Activated naive CD4-positive, alpha-beta T cell treated with anti-CD3 and anti-CD28 coated beads for 36 hours (primary cell): Measurements from ENCODE around the gene GTPBP4. TPM values are rescaled to one million over a fixed set of nuclear protein-coding genes. Genes with fewer than 3 reads are reported as not detected.

Experiments
- CTCF ChIA-PET: fragments of 350-600 bp; sonication (Branson Sonifier 250); formaldehyde crosslinking; loops from one replicate; lab custom pipeline; 2021; ENCODE audit warnings: antibody characterized with exemption; lab: Charles Lee
- DNase-seq: peaks from one replicate; pipeline ENCODE4 v3.0.0-alpha.2; 2020
- H3K27ac Mint-ChIP-seq: one replicate; pipeline ENCODE4 v1.8.0; 2021; ENCODE audit warnings: mild to moderate bottlenecking, mixed read lengths
- H3K27me3 Mint-ChIP-seq: one replicate; pipeline ENCODE4 v1.8.0; 2021; ENCODE audit warnings: low read depth, mixed read lengths
- H3K36me3 Mint-ChIP-seq: one replicate; pipeline ENCODE4 v1.8.0; 2021; ENCODE audit warnings: low read depth, mixed read lengths
- H3K4me1 Mint-ChIP-seq: one replicate; pipeline ENCODE4 v1.8.0; 2021; ENCODE audit warnings: low read depth, mixed read lengths
- H3K4me3 Mint-ChIP-seq: one replicate; pipeline ENCODE4 v1.8.0; 2021; ENCODE audit warnings: mild to moderate bottlenecking, moderate library complexity, mixed read lengths
- H3K9me3 Mint-ChIP-seq: one replicate; pipeline ENCODE4 v1.8.0; 2021; ENCODE audit warnings: mixed read lengths
- intact Hi-C: fragments of 100-400 bp; cut with micrococcal nuclease; formaldehyde crosslinking; loops from one replicate; pipeline ENCODE4 v1.15.1; 2023
- total RNA-seq, 2 experiments: library from RNA; stranded (reverse); gene quantifications; one replicate each; pipeline ENCODE4 v1.2.3, GENCODE V29; 2021

The GTPBP4 gene
- total RNA-seq, 2 experiments from 2014 or later: 98.3 to 98.9 TPM

- no peak for DNase-seq
- no peak overlapping the region for H3K4me3 Mint-ChIP-seq
- intact Hi-C loops: no loop called here
- H3K4me1 Mint-ChIP-seq: no peaks in the 10 kb centered on the region
- H3K36me3 Mint-ChIP-seq: no peaks in the 10 kb centered on the region
- CTCF ChIA-PET: no interaction called here
- H3K9me3 Mint-ChIP-seq: no peaks in the 10 kb centered on the region
- H3K27ac Mint-ChIP-seq: no peak overlapping the region
- H3K27me3 Mint-ChIP-seq: no peaks in the 10 kb centered on the region
Measured at GRCh38 chr10:955127-955819, 33.0 kb upstream of the GTPBP4 start.

DNA sequence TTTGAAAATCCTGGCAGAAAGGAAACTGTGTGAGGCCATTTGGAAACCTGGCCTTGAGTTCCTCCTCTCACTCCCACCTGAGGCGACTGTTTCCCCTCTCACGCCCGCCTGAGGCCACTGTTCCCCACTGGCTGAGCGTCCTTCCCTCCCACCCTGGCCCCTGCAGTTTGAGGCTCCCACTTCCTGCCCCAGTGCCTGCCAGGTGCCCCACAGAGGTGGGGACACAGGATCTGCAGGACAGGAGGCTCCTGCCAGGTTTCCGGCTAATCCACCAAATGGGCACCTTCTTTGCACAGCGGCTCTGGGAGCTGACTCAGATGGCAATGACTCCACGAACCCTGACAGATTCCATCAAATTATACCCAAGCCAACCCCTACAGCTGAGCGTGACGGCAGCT lies 32.4 kb upstream of the GTPBP4 start:
- no peaks in the 10 kb centered on the region for H3K4me1 Mint-ChIP-seq
- no peaks in the 10 kb centered on the region for H3K27me3 Mint-ChIP-seq
- CTCF ChIA-PET: no interaction called here

GRCh38 chr10:958106-958505 lies 30.1 kb upstream of the GTPBP4 start:
- DNase-seq: no peak
- H3K36me3 Mint-ChIP-seq: no peaks in the 10 kb centered on the region
- intact Hi-C loops: no loop called here
- no peaks in the 10 kb centered on the region for H3K9me3 Mint-ChIP-seq
- no peaks in the 10 kb centered on the region for H3K27me3 Mint-ChIP-seq
- no peak overlapping the region for H3K4me3 Mint-ChIP-seq
- CTCF ChIA-PET: no interaction called here
- no peaks in the 10 kb centered on the region for H3K4me1 Mint-ChIP-seq
- no peak overlapping the region for H3K27ac Mint-ChIP-seq

More for the DNA sequence above, 32.4 kb upstream of the GTPBP4 start:
- Mint-ChIP-seq H3K27ac (no peak overlapping the region), H3K36me3 (no peaks in the 10 kb centered on the region), H3K9me3 (no peaks in the 10 kb centered on the region), H3K4me3 (no peak overlapping the region)
- intact Hi-C loops: no loop called here
- no peak for DNase-seq

DNA sequence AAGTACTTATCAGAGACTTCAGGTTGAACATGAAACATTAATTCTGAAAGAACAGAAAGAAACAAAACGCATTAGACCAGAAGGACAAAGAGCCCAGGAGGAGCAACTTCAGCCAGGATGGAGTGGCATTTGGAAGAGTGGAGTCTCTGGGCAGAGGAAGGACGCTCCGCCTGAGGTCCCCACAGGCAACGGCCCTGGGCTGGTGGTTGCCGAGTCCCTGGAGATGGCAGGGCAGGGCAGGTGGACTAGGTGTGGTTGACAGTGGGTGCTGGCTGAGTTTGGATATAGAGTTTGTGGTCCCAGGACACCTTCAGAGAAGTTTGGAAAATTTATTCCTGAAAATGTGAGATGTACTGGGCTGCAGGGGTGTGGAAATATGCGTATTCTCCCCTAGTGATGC lies 29.4 kb upstream of the GTPBP4 start:
- intact Hi-C loops: no loop called here
- Mint-ChIP-seq H3K36me3 (no peaks in the 10 kb centered on the region), H3K4me3 (no peak overlapping the region), H3K4me1 (no peaks in the 10 kb centered on the region), H3K27me3 (no peaks in the 10 kb centered on the region), H3K27ac (no peak overlapping the region), H3K9me3 (no peaks in the 10 kb centered on the region)
- DNase-seq: no peak
- CTCF ChIA-PET: no interaction called here

DNA sequence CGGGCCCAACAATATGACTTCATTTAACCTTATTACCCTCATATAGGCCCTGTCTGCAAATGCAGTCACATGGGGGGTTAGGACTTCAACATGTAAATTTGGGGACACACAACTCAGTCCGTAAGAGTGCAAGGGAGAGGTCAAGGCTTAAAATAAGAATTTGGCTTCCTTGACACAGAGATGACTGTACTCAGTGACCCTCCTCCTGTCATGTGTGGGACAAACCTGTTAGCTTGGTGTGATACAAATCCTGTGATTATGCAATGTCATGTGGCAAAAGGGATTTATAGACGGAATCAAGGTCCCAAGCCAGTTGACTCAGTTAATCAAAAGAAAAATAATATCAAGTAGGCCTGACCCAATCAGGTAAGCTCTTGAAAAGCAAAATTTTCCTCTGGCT lies 25.9 kb upstream of the GTPBP4 start:
- CTCF ChIA-PET: interaction anchor here (1.0 kb wide), 1 partner anchor 23 kb away, joined by 3 read pairs; no protein-coding TSS in a partner anchor
- intact Hi-C loops: no loop called here

DNA sequence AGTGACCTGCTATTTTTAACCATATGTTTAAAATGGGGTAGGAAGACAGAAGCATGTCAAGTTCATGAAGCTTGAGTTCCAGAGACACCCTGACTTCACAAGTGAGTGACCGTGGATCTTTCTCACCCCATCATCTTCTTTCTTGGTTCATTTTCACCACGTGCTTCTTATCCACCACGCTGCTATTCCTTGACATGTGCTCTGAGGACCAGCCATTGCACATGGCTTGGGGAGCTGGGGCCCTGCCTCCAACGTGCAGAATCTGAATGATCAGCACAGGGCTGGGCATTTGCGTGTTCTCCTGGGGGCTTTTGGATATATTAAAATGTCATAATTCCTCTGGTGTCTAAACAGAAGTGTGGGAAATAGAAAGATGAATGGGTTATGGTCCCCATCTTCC lies 25.0 kb upstream of the GTPBP4 start:
- Mint-ChIP-seq H3K27ac (no peak overlapping the region), H3K4me1 (peaks cover 7% of the 10 kb centered on the region), H3K9me3 (no peaks in the 10 kb centered on the region), H3K4me3 (no peak overlapping the region), H3K36me3 (no peaks in the 10 kb centered on the region), H3K27me3 (no peaks in the 10 kb centered on the region)
- no peak for DNase-seq
- intact Hi-C loops: no loop called here
- CTCF ChIA-PET: interaction anchor here (1.0 kb wide), 1 partner anchor 23 kb away, joined by 3 read pairs; no protein-coding TSS in a partner anchor

More for the DNA sequence above, 25.9 kb upstream of the GTPBP4 start:
- Mint-ChIP-seq H3K4me1 (peaks cover 5% of the 10 kb centered on the region), H3K27me3 (no peaks in the 10 kb centered on the region), H3K9me3 (no peaks in the 10 kb centered on the region), H3K4me3 (no peak overlapping the region), H3K36me3 (no peaks in the 10 kb centered on the region), H3K27ac (no peak overlapping the region)
- no peak for DNase-seq

DNA sequence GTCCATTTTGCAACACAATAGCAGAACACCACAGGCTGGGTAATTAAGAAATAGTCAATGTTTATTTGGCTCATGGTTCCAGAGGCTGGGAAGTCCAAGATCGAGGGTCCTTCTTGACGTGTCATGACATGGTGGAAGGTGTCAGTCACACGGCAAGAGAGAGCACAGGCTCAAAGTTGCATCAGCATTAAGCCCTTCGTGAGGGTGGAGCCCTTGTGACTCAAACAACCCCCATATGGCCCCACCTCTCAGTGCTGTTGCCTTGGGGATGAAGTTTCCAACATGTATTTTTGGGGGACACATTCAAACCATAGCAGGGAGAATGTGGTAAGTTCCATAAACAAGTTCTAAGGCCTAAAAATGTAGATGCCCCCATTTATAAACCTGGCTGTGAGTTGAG lies 24.6 kb upstream of the GTPBP4 start:
- Mint-ChIP-seq H3K4me3 (no peak overlapping the region), H3K27me3 (peaks cover 3% of the 10 kb centered on the region), H3K27ac (no peak overlapping the region), H3K9me3 (no peaks in the 10 kb centered on the region), H3K36me3 (no peaks in the 10 kb centered on the region), H3K4me1 (peaks cover 7% of the 10 kb centered on the region)
- no peak for DNase-seq
- CTCF ChIA-PET: no interaction called here
- intact Hi-C loops: no loop called here

GRCh38 chr10:964321-964987 lies 23.8 kb upstream of the GTPBP4 start:
- H3K27ac Mint-ChIP-seq: no peak overlapping the region
- H3K27me3 Mint-ChIP-seq: peaks cover 9% of the 10 kb centered on the region
- DNase-seq: no peak
- intact Hi-C loops: no loop called here
- H3K36me3 Mint-ChIP-seq: no peaks in the 10 kb centered on the region
- CTCF ChIA-PET: no interaction called here
- H3K4me3 Mint-ChIP-seq: no peak overlapping the region
- peaks cover 7% of the 10 kb centered on the region for H3K4me1 Mint-ChIP-seq
- H3K9me3 Mint-ChIP-seq: no peaks in the 10 kb centered on the region

- no peak overlapping the region for H3K4me3 Mint-ChIP-seq
- no peak overlapping the region for H3K27ac Mint-ChIP-seq
- no peak for DNase-seq
- H3K9me3 Mint-ChIP-seq: no peaks in the 10 kb centered on the region
- H3K36me3 Mint-ChIP-seq: no peaks in the 10 kb centered on the region
- H3K4me1 Mint-ChIP-seq: peaks cover 7% of the 10 kb centered on the region
- CTCF ChIA-PET: no interaction called here
- H3K27me3 Mint-ChIP-seq: peaks cover 9% of the 10 kb centered on the region
- intact Hi-C loops: no loop called here
Measured at GRCh38 chr10:964988-965417, 23.2 kb upstream of the GTPBP4 start.

DNA sequence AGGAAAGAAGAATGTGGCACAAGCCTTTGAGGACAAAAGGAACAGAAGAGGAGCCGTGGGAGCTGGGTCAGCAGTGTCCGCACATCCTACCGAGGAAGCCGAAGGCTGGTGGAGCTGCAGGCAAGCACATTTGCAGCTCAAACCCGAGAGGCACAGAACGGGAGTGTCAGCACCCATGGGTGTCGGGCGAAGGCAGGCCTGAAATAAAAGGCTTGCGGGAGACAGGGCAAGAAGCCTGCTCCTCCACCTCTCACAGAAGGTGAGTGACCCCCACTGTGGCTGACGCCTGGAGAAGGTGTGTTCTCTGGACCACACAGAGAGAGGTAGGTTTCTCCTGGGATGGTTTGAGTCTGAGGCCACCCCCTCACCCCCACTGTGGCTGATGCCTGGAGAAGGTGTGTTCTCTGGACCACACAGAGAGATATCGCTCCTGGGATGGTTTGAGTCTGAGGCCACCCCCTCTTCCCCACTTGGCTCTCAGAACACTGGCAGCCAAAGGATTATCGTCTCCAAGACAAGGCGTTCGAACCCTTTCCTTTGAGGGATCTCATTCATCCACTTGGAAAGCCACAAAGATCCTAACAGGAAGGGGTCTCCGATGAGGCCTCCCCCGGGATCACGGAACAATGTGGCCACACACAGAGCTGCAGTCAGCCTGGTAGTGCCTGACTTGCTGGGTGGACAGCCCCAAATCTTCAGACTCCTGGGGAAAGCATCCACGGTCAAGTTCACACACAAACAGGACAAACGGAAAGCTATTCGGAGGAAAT lies 21.6 kb upstream of the GTPBP4 start:
- Mint-ChIP-seq H3K36me3 (no peaks in the 10 kb centered on the region), H3K9me3 (no peaks in the 10 kb centered on the region), H3K4me3 (no peak overlapping the region), H3K4me1 (peaks cover 7% of the 10 kb centered on the region), H3K27ac (no peak overlapping the region), H3K27me3 (peaks cover 9% of the 10 kb centered on the region)
- CTCF ChIA-PET: no interaction called here
- intact Hi-C loops: no loop called here
- no peak for DNase-seq

- peaks cover 7% of the 10 kb centered on the region for H3K4me1 Mint-ChIP-seq
- H3K9me3 Mint-ChIP-seq: peaks cover 5% of the 10 kb centered on the region
- peaks cover 9% of the 10 kb centered on the region for H3K27me3 Mint-ChIP-seq
- CTCF ChIA-PET: interaction anchor here (0.6 kb wide), 1 partner anchor 167 kb away, joined by 4 read pairs; no protein-coding TSS in a partner anchor
- intact Hi-C loops: no loop called here
- no peak for DNase-seq
- H3K36me3 Mint-ChIP-seq: no peaks in the 10 kb centered on the region
- no peak overlapping the region for H3K27ac Mint-ChIP-seq
- H3K4me3 Mint-ChIP-seq: no peak overlapping the region
Measured at GRCh38 chr10:968546-969199, 19.6 kb upstream of the GTPBP4 start.

GRCh38 chr10:969473-970150 lies 18.6 kb upstream of the GTPBP4 start:
- H3K4me3 Mint-ChIP-seq: no peak overlapping the region
- peaks cover 9% of the 10 kb centered on the region for H3K27me3 Mint-ChIP-seq
- no peaks in the 10 kb centered on the region for H3K36me3 Mint-ChIP-seq
- H3K9me3 Mint-ChIP-seq: peaks cover 5% of the 10 kb centered on the region
- CTCF ChIA-PET: no interaction called here
- intact Hi-C loops: no loop called here
- H3K4me1 Mint-ChIP-seq: peaks cover 7% of the 10 kb centered on the region
- no peak overlapping the region for H3K27ac Mint-ChIP-seq
- no peak for DNase-seq
